Measurements from ENCODE around the gene USP34.

USP34 gene

GRCh38 chr2:61244694-61245093, 226.2 kb downstream of the USP34 start:
- no peak overlapping the region for H3K4me3 ChIP-seq (ENCODE audit: insufficient read length, low read depth)
- no peak overlapping the region for H3K9ac ChIP-seq (ENCODE audit: insufficient read length, low read depth)
- DNase-seq (ENCODE audit: low read depth, low spot score), result no peak
- TF ChIP-seq SUZ12 (IDR thresholded peaks at IDR 0.05; ENCODE audit: extremely low read depth, insufficient read depth, insufficient read length), result no peak
- no peak for TF ChIP-seq YY1 (IDR thresholded peaks at IDR 0.05; ENCODE audit: insufficient read depth, insufficient read length)
- TF ChIP-seq ZNF274 (IDR thresholded peaks at IDR 0.05; ENCODE audit: low read depth, low read length), result no peak
- H3K27me3 ChIP-seq (ENCODE audit: insufficient read depth, insufficient read length), result no peaks in the 10 kb centered on the region
- peaks cover 40% of the 10 kb centered on the region for H3K36me3 ChIP-seq (ENCODE audit: insufficient read depth, insufficient read length, low read length)
- H3K4me1 ChIP-seq (ENCODE audit: insufficient read depth, insufficient read length), result no peaks in the 10 kb centered on the region
- no peaks in the 10 kb centered on the region for H3K9me3 ChIP-seq (ENCODE audit: insufficient read depth, low read length)

GRCh38 chr2:61241266-61241665, 229.6 kb downstream of the USP34 start:
- Histone ChIP-seq H3K4me1 (ENCODE audit: insufficient read depth, insufficient read length) (no peaks in the 10 kb centered on the region), H3K9ac (ENCODE audit: insufficient read length, low read depth) (no peak overlapping the region), H3K4me3 (ENCODE audit: insufficient read length, low read depth) (no peak overlapping the region), H3K27me3 (ENCODE audit: insufficient read depth, insufficient read length) (no peaks in the 10 kb centered on the region), H3K9me3 (ENCODE audit: insufficient read depth, low read length) (no peaks in the 10 kb centered on the region), H3K36me3 (ENCODE audit: insufficient read depth, insufficient read length, low read length) (peaks cover 28% of the 10 kb centered on the region)
- TF ChIP-seq YY1 (IDR thresholded peaks at IDR 0.05; ENCODE audit: insufficient read depth, insufficient read length) (no peak), SUZ12 (IDR thresholded peaks at IDR 0.05; ENCODE audit: extremely low read depth, insufficient read depth, insufficient read length) (no peak), ZNF274 (IDR thresholded peaks at IDR 0.05; ENCODE audit: low read depth, low read length) (no peak)
- DNase-seq (ENCODE audit: low read depth, low spot score), result no peak

GRCh38 chr2:61238219-61239012, 232.5 kb downstream of the USP34 start:
- TF ChIP-seq SUZ12 (IDR thresholded peaks at IDR 0.05; ENCODE audit: extremely low read depth, insufficient read depth, insufficient read length) (no peak), ZNF274 (IDR thresholded peaks at IDR 0.05; ENCODE audit: low read depth, low read length) (no peak), YY1 (IDR thresholded peaks at IDR 0.05; ENCODE audit: insufficient read depth, insufficient read length) (no peak)
- Histone ChIP-seq H3K9ac (ENCODE audit: insufficient read length, low read depth) (no peak overlapping the region), H3K36me3 (ENCODE audit: insufficient read depth, insufficient read length, low read length) (peaks cover 13% of the 10 kb centered on the region), H3K4me1 (ENCODE audit: insufficient read depth, insufficient read length) (no peaks in the 10 kb centered on the region), H3K9me3 (ENCODE audit: insufficient read depth, low read length) (no peaks in the 10 kb centered on the region), H3K4me3 (ENCODE audit: insufficient read length, low read depth) (no peak overlapping the region), H3K27me3 (ENCODE audit: insufficient read depth, insufficient read length) (no peaks in the 10 kb centered on the region)
- DNase-seq (ENCODE audit: low read depth, low spot score), result no peak

GRCh38 chr2:61235716-61236115, 235.2 kb downstream of the USP34 start:
- Histone ChIP-seq H3K27me3 (ENCODE audit: insufficient read depth, insufficient read length) (no peaks in the 10 kb centered on the region), H3K36me3 (ENCODE audit: insufficient read depth, insufficient read length, low read length) (peaks cover 14% of the 10 kb centered on the region), H3K4me1 (ENCODE audit: insufficient read depth, insufficient read length) (no peaks in the 10 kb centered on the region), H3K4me3 (ENCODE audit: insufficient read length, low read depth) (no peak overlapping the region), H3K9me3 (ENCODE audit: insufficient read depth, low read length) (no peaks in the 10 kb centered on the region), H3K9ac (ENCODE audit: insufficient read length, low read depth) (no peak overlapping the region)
- no peak for DNase-seq (ENCODE audit: low read depth, low spot score)
- TF ChIP-seq SUZ12 (IDR thresholded peaks at IDR 0.05; ENCODE audit: extremely low read depth, insufficient read depth, insufficient read length) (no peak), YY1 (IDR thresholded peaks at IDR 0.05; ENCODE audit: insufficient read depth, insufficient read length) (no peak), ZNF274 (IDR thresholded peaks at IDR 0.05; ENCODE audit: low read depth, low read length) (no peak)

GRCh38 chr2:61233581-61233980, 237.3 kb downstream of the USP34 start:
- Histone ChIP-seq H3K36me3 (ENCODE audit: insufficient read depth, insufficient read length, low read length) (peaks cover 20% of the 10 kb centered on the region), H3K4me3 (ENCODE audit: insufficient read length, low read depth) (no peak overlapping the region), H3K27me3 (ENCODE audit: insufficient read depth, insufficient read length) (no peaks in the 10 kb centered on the region), H3K4me1 (ENCODE audit: insufficient read depth, insufficient read length) (no peaks in the 10 kb centered on the region), H3K9me3 (ENCODE audit: insufficient read depth, low read length) (no peaks in the 10 kb centered on the region), H3K9ac (ENCODE audit: insufficient read length, low read depth) (no peak overlapping the region)
- DNase-seq (ENCODE audit: low read depth, low spot score), result no peak
- TF ChIP-seq ZNF274 (IDR thresholded peaks at IDR 0.05; ENCODE audit: low read depth, low read length), result no peak
- no peak for TF ChIP-seq YY1 (IDR thresholded peaks at IDR 0.05; ENCODE audit: insufficient read depth, insufficient read length)
- TF ChIP-seq SUZ12 (IDR thresholded peaks at IDR 0.05; ENCODE audit: extremely low read depth, insufficient read depth, insufficient read length), result no peak

GRCh38 chr2:61229936-61230335, 241.0 kb downstream of the USP34 start:
- Histone ChIP-seq H3K9ac (ENCODE audit: insufficient read length, low read depth) (no peak overlapping the region), H3K9me3 (ENCODE audit: insufficient read depth, low read length) (no peaks in the 10 kb centered on the region), H3K36me3 (ENCODE audit: insufficient read depth, insufficient read length, low read length) (peaks cover 37% of the 10 kb centered on the region), H3K27me3 (ENCODE audit: insufficient read depth, insufficient read length) (no peaks in the 10 kb centered on the region), H3K4me3 (ENCODE audit: insufficient read length, low read depth) (no peak overlapping the region), H3K4me1 (ENCODE audit: insufficient read depth, insufficient read length) (no peaks in the 10 kb centered on the region)
- DNase-seq (ENCODE audit: low read depth, low spot score), result no peak
- no peak for TF ChIP-seq ZNF274 (IDR thresholded peaks at IDR 0.05; ENCODE audit: low read depth, low read length)

- peaks cover 42% of the 10 kb centered on the region for H3K36me3 ChIP-seq (ENCODE audit: insufficient read depth, insufficient read length, low read length)
- no peaks in the 10 kb centered on the region for H3K4me1 ChIP-seq (ENCODE audit: insufficient read depth, insufficient read length)
- no peak for DNase-seq (ENCODE audit: low read depth, low spot score)
- no peak overlapping the region for H3K4me3 ChIP-seq (ENCODE audit: insufficient read length, low read depth)
- H3K9me3 ChIP-seq (ENCODE audit: insufficient read depth, low read length), result no peaks in the 10 kb centered on the region
- no peak overlapping the region for H3K9ac ChIP-seq (ENCODE audit: insufficient read length, low read depth)
- TF ChIP-seq YY1 (IDR thresholded peaks at IDR 0.05; ENCODE audit: insufficient read depth, insufficient read length) (no peak), ZNF274 (IDR thresholded peaks at IDR 0.05; ENCODE audit: low read depth, low read length) (no peak), SUZ12 (IDR thresholded peaks at IDR 0.05; ENCODE audit: extremely low read depth, insufficient read depth, insufficient read length) (no peak)
- H3K27me3 ChIP-seq (ENCODE audit: insufficient read depth, insufficient read length), result no peaks in the 10 kb centered on the region
These were observed 248.3 kb downstream of the USP34 start for GRCh38 chr2:61222567-61222966.

Data from NT2/D1 (cell line).